ENCODE results near the gene IBTK.

GRCh38 chr6:82273295-82273694 lies 25.8 kb upstream of the IBTK start:
- TF ChIP-seq, protein P1, sequence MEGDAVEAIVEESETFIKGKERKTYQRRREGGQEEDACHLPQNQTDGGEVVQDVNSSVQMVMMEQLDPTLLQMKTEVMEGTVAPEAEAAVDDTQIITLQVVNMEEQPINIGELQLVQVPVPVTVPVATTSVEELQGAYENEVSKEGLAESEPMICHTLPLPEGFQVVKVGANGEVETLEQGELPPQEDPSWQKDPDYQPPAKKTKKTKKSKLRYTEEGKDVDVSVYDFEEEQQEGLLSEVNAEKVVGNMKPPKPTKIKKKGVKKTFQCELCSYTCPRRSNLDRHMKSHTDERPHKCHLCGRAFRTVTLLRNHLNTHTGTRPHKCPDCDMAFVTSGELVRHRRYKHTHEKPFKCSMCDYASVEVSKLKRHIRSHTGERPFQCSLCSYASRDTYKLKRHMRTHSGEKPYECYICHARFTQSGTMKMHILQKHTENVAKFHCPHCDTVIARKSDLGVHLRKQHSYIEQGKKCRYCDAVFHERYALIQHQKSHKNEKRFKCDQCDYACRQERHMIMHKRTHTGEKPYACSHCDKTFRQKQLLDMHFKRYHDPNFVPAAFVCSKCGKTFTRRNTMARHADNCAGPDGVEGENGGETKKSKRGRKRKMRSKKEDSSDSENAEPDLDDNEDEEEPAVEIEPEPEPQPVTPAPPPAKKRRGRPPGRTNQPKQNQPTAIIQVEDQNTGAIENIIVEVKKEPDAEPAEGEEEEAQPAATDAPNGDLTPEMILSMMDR (IDR thresholded peaks at IDR 0.05; ENCODE audit: low read length) = no peak
- TF ChIP-seq EZH2 (IDR thresholded peaks at IDR 0.05; ENCODE audit: borderline replicate concordance, low read length) = no peak

Data from OCI-LY1 (cell line).